OCI-LY7 (cell line): ENCODE data around the gene HEMGN. TPM values are rescaled to one million over a fixed set of nuclear protein-coding genes. Genes with fewer than 3 reads are reported as not detected.

ENCODE experiments used
- BruUV-seq: library from RNA; stranded (reverse); fragments of 400-500 nt; replicated peaks from 2 replicates; lab custom pipeline; 2021; lab: Mats Ljungman, UMichigan
- CTCF ChIA-PET: fragments of 300-600 bp; sonication (Branson Sonifier 250); formaldehyde crosslinking; loops from one replicate; lab custom pipeline; 2022; ENCODE audit warnings: antibody characterized with exemption; ENCODE audit not compliant: unreplicated experiment; lab: Charles Lee
- POLR2A ChIA-PET: fragments of 300-600 bp; sonication (Branson Sonifier 250); formaldehyde crosslinking; loops from one replicate; lab custom pipeline; 2022; ENCODE audit warnings: antibody characterized with exemption; lab: Charles Lee
- DNase-seq: peaks from one replicate; pipeline ENCODE4 v3.0.0-alpha.2; 2015; ENCODE audit warnings: low spot score
- H2AFZ ChIP-seq: fragments of 200-600 bp; sonication (generic), shearing (Covaris generic); 2 replicates; pipeline ENCODE4 v1.6.1; 2014; ENCODE audit warnings: mild to moderate bottlenecking, antibody characterized with exemption, low read length, moderate library complexity
- H3K27ac ChIP-seq: fragments of 200-600 bp; sonication (generic); 2 replicates; pipeline ENCODE4 v1.5.1; 2014; ENCODE audit warnings: mixed run types, low read depth, mild to moderate bottlenecking, moderate library complexity, low read length, inconsistent platforms; ENCODE audit not compliant: poor library complexity, severe bottlenecking
- H3K36me3 ChIP-seq: fragments of 200-600 bp; sonication (generic); 2 replicates; pipeline ENCODE4 v1.6.1; 2014; ENCODE audit warnings: mild to moderate bottlenecking, antibody characterized with exemption, low read length, moderate library complexity, mixed read lengths; ENCODE audit not compliant: insufficient read depth
- H3K4me1 ChIP-seq: fragments of 200-600 bp; sonication (generic); 2 replicates; pipeline ENCODE4 v1.5.1; 2014; ENCODE audit warnings: mild to moderate bottlenecking, low read length; ENCODE audit not compliant: insufficient read depth, poor library complexity, severe bottlenecking
- H3K4me2 ChIP-seq: fragments of 200-600 bp; sonication (generic); 2 replicates; pipeline ENCODE4 v1.6.1; 2014; ENCODE audit warnings: mild to moderate bottlenecking, low read length
- H3K4me3 ChIP-seq: fragments of 200-600 bp; sonication (generic); 2 replicates; pipeline ENCODE4 v1.5.1; 2014; ENCODE audit warnings: mild to moderate bottlenecking, low read depth, low read length; ENCODE audit not compliant: poor library complexity, severe bottlenecking
- H3K79me2 ChIP-seq: fragments of 200-600 bp; sonication (generic); 2 replicates; pipeline ENCODE4 v1.6.1; 2016; ENCODE audit warnings: low read depth, mild to moderate bottlenecking, low read length, moderate library complexity, mixed read lengths; ENCODE audit not compliant: insufficient read depth
- H3K9me2 ChIP-seq: fragments of 200-600 bp; sonication (generic); 2 replicates; pipeline ENCODE4 v1.6.1; 2016; ENCODE audit warnings: mild to moderate bottlenecking, low read length, mixed read lengths; ENCODE audit not compliant: insufficient read depth
- H3K9me3 ChIP-seq: fragments of 200-600 bp; sonication (generic); 2 replicates; pipeline ENCODE4 v1.6.1; 2014; ENCODE audit warnings: mild to moderate bottlenecking, mixed run types, low read length, mixed read lengths
- H4K20me1 ChIP-seq: fragments of 200-600 bp; sonication (generic); 2 replicates; pipeline ENCODE4 v1.6.1; 2014; ENCODE audit warnings: mild to moderate bottlenecking, antibody characterized with exemption, low read length, moderate library complexity, mixed read lengths; ENCODE audit not compliant: insufficient read depth
- CTCF ChIP-seq: fragments of 200-600 bp; sonication (generic); conservative IDR thresholded peaks from 2 replicates; pipeline ENCODE4 v1.5.1; 2014; ENCODE audit warnings: mild to moderate bottlenecking, antibody characterized with exemption, low read length, moderate library complexity, mixed read lengths
- EZH2phosphoT487 ChIP-seq: fragments of 200-600 bp; sonication (generic); IDR thresholded peaks from 2 replicates; pipeline ENCODE4 v1.6.1; 2018; ENCODE audit warnings: low read depth, borderline replicate concordance, mild to moderate bottlenecking, mixed run types, antibody characterized with exemption, low read length, moderate library complexity, mixed read lengths
- intact Hi-C: fragments of 100-400 bp; cut with micrococcal nuclease; formaldehyde crosslinking; loops from one replicate; pipeline ENCODE4 v1.10.0; 2022; ENCODE audit not compliant: unreplicated experiment
- total RNA-seq, 2 experiments: library from RNA; depleted of rRNA in 1 of 2; stranded (reverse); fragments of >200 nt in 1 of 2; shearing (Covaris generic) in 1 of 2; gene quantifications; 2 replicates each; pipeline ENCODE4 v1.2.3, GENCODE V29; 2014 to 2022

HEMGN gene
- total RNA-seq, 2 experiments from 2014 or later = 3.8 to 5.4 TPM

- H4K20me1 ChIP-seq = no peaks in the 10 kb centered on the region
- ChIA-PET CTCF (interaction anchor here (0.6 to 1.8 kb wide), 18 partner anchors 11 to 180 kb away, joined by 3 to 8 read pairs (median 3); partner anchors contain the start of genes ANP32B and NANS), POLR2A (interaction anchor here (0.6 to 3.2 kb wide), 13 partner anchors 12 to 333 kb away, joined by 3 to 22 read pairs (median 4); partner anchors contain the start of gene ANP32B)
- no TSS peak for BruUV-seq
- H3K79me2 ChIP-seq = peaks cover 26% of the 10 kb centered on the region; the same call in 1 of the 2 replicates
- H3K4me2 ChIP-seq = peak overlapping the region; percentile 85
- no peaks in the 10 kb centered on the region for H3K9me2 ChIP-seq
- peaks cover 51% of the 10 kb centered on the region for H3K4me1 ChIP-seq
- H2AFZ ChIP-seq = peak overlapping the region; percentile 95
- no peaks in the 10 kb centered on the region for H3K9me3 ChIP-seq
- no peaks in the 10 kb centered on the region for H3K36me3 ChIP-seq
- intact Hi-C loops = loop anchor here (1.0 to 10.0 kb wide), 6 partner anchors 31 to 1311 kb away; partner anchors contain the start of gene ANP32B
- TF ChIP-seq EZH2phosphoT487 (no peak), CTCF (peak; percentile 100)
- DNase-seq = peak; percentile 90
- H3K27ac ChIP-seq = peak overlapping the region; percentile 85
- peak overlapping the region; percentile 72 for H3K4me3 ChIP-seq
These were observed 14.4 kb downstream of the HEMGN start for GRCh38 chr9:97923529-97924108.

- intact Hi-C loops = loop anchor here (1.0 to 10.0 kb wide), 4 partner anchors 134 to 1313 kb away; partner anchors contain the start of gene NANS
- TF ChIP-seq EZH2phosphoT487 (no peak), CTCF (peak; percentile 83)
- Histone ChIP-seq H3K4me2 (peak within 1 kb of the TSS; percentile 85), H3K9me2 (no peaks in the 10 kb centered on the region; the same call in 1 of the 2 replicates), H3K4me3 (peak within 1 kb of the TSS; percentile 72), H3K4me1 (peaks cover 45% of the 10 kb centered on the region), H3K79me2 (peaks cover 21% of the 10 kb centered on the region; the same call in 1 of the 2 replicates), H3K27ac (peak within 1 kb of the TSS; percentile 85), H3K9me3 (no peaks in the 10 kb centered on the region), H2AFZ (peak within 1 kb of the TSS; percentile 95), H3K36me3 (no peaks in the 10 kb centered on the region), H4K20me1 (no peaks in the 10 kb centered on the region)
- no TSS peak for BruUV-seq
- POLR2A ChIA-PET = interaction anchor here (0.5 to 3.2 kb wide), 31 partner anchors 9 to 1032 kb away, joined by 3 to 22 read pairs (median 4); no protein-coding TSS in a partner anchor
- CTCF ChIA-PET = interaction anchor here (0.5 to 1.8 kb wide), 11 partner anchors 8 to 1222 kb away, joined by 3 to 5 read pairs (median 3); no protein-coding TSS in a partner anchor
- DNase-seq = peak; percentile 100
These were observed 15.8 kb downstream of the HEMGN start, which contains the start of gene TRMO for GRCh38 chr9:97921959-97922724. TRMO (minus strand) TSS chr9:97922500; CDS start chr9:97922493, 7 bp downstream.
